PC-9 (cell line): Measurements from ENCODE around the gene CIRBP. TPM values are rescaled to one million over a fixed set of nuclear protein-coding genes. Genes with fewer than 3 reads are reported as not detected.

Source experiments
- BruUV-seq: library from RNA; stranded (reverse); fragments of 400-500 nt; replicated peaks from 2 replicates; lab custom pipeline; 2021; lab: Mats Ljungman, UMichigan
- CTCF ChIA-PET: fragments of 300-600 bp; sonication (Branson Sonifier 250); formaldehyde crosslinking; loops from one replicate; lab custom pipeline; 2022; ENCODE audit warnings: antibody characterized with exemption; lab: Charles Lee
- POLR2A ChIA-PET: fragments of 300-600 bp; sonication (Branson Sonifier 250); formaldehyde crosslinking; loops from one replicate; lab custom pipeline; 2022; ENCODE audit warnings: antibody characterized with exemption; ENCODE audit not compliant: unreplicated experiment; lab: Charles Lee
- DNase-seq, 2 experiments: peaks; one replicate each; pipeline versions ENCODE4 v3.0.0 to v3.0.0-alpha.2; 2015 to 2022; ENCODE audit warnings: mixed read lengths in 1 of 2
- H2AFZ ChIP-seq: fragments of 200-600 bp; sonication (generic); 2 replicates; pipeline ENCODE4 v1.8.1; 2017; ENCODE audit warnings: antibody characterized with exemption
- H3F3A ChIP-seq: fragments of 200-600 bp; sonication (generic); 2 replicates; pipeline ENCODE4 v1.8.1; 2017; ENCODE audit warnings: antibody characterized with exemption, mild to moderate bottlenecking, low read depth; ENCODE audit not compliant: insufficient read depth
- H3K27ac ChIP-seq: fragments of 200-600 bp; sonication (generic); 2 replicates; pipeline ENCODE4 v1.6.1; 2016; ENCODE audit warnings: mixed run types
- H3K27me3 ChIP-seq: fragments of 200-600 bp; sonication (generic); 2 replicates; pipeline ENCODE4 v1.6.1; 2016; ENCODE audit warnings: low read depth, mixed run types; ENCODE audit not compliant: insufficient read depth
- H3K36me3 ChIP-seq: fragments of 200-600 bp; sonication (generic); 2 replicates; pipeline ENCODE4 v1.6.1; 2016; ENCODE audit warnings: low read depth, mixed run types
- H3K4me1 ChIP-seq: fragments of 200-600 bp; sonication (generic); replicated peaks from 2 replicates; pipeline ENCODE4 v1.6.1; 2016; ENCODE audit warnings: mixed run types; ENCODE audit not compliant: insufficient read depth
- H3K4me2 ChIP-seq: fragments of 200-600 bp; sonication (generic); 2 replicates; pipeline ENCODE4 v1.6.1; 2017; ENCODE audit warnings: mixed run types
- H3K4me3 ChIP-seq: fragments of 200-600 bp; sonication (generic); 2 replicates; pipeline ENCODE4 v1.6.1; 2016; ENCODE audit warnings: mixed run types
- H3K79me2 ChIP-seq: fragments of 200-600 bp; sonication (generic); 2 replicates; pipeline ENCODE4 v1.6.1; 2017; ENCODE audit warnings: low read depth, mixed run types
- H3K9me2 ChIP-seq: fragments of 200-600 bp; sonication (generic); 2 replicates; pipeline ENCODE4 v1.8.1; 2017; ENCODE audit warnings: mild to moderate bottlenecking; ENCODE audit not compliant: insufficient read depth
- H3K9me3 ChIP-seq: fragments of 200-600 bp; sonication (generic); 2 replicates; pipeline ENCODE4 v1.8.1; 2016; ENCODE audit warnings: low read depth; ENCODE audit not compliant: insufficient read depth
- H4K20me1 ChIP-seq: fragments of 200-600 bp; sonication (generic); 2 replicates; pipeline ENCODE4 v1.8.1; 2017; ENCODE audit not compliant: insufficient read depth
- EZH2 ChIP-seq: fragments of 200-600 bp; sonication (generic); IDR thresholded peaks from 2 replicates; pipeline ENCODE4 v1.8.0; 2017; ENCODE audit warnings: antibody characterized with exemption, low read depth
- intact Hi-C: fragments of 100-400 bp; cut with micrococcal nuclease; formaldehyde crosslinking; loops from one replicate; pipeline ENCODE4 v1.10.0; 2022; ENCODE audit not compliant: unreplicated experiment
- total RNA-seq: library from RNA; stranded (reverse); gene quantifications from 2 replicates; pipeline ENCODE4 v1.2.3, GENCODE V29; 2021
- TF ChIP-seq, protein P1 (sequence below): fragments of 200-600 bp; sonication (generic); conservative IDR thresholded peaks from 2 replicates; pipeline ENCODE4 v1.6.1; 2017; ENCODE audit warnings: mixed run types, antibody characterized with exemption, mild to moderate bottlenecking, moderate library complexity

Gene CIRBP
- total RNA-seq, 1 experiment from 2014 or later = 86.9 TPM

DNA sequence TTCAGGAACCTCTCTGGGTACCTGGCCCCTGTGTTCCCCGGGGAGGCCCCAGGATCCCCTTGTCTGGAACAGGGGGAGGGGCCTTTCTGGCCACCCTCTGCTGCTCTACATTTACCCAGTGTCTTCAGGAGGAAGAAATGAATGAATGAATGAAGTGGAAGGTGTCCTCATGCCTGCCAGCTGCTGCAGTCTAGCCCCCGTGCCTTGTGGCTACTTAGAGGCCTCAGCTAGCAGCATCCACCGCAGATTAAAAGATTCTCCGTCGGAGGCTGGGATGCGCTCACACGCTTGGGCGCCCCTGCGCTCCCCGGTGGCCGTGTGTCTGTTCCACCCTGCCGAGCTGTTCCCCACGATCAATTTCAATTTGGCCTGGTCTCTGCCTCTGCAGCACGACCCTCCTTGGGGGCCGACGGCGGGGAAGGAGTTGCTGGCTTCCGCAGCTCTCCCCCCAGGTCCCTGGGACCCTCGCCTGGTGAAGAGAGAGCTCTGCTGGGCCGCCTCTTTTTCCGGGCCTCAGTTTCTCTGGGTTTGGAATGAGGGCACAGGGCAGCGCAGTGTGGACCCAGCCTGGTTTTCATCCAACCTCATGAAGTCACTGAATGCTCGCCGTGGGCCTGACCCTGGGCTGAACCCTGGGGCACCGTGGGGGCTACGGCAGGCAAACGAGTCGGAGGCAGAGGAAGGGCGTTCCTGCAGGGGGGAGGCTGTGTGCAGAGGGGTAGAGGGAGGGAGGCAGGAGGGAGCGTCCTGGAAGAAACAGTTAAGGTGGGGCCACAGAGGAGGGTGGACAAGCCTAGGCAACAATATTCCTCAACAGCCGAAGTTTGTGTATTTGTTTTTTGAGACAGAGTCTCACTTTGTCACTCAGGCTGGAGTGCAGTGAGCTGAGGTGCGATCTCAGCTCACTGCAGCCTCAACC lies 44.8 kb downstream of the CIRBP start:
- H3K27ac ChIP-seq = no peak overlapping the region
- ChIA-PET POLR2A (no interaction called here), CTCF (no interaction called here)
- H3K4me1 ChIP-seq = peaks cover 9% of the 10 kb centered on the region
- H2AFZ ChIP-seq = no peak overlapping the region
- no TSS peak for BruUV-seq
- H3K27me3 ChIP-seq = peaks cover 7% of the 10 kb centered on the region
- H3K9me2 ChIP-seq = no peaks in the 10 kb centered on the region
- peak overlapping the region; percentile 51; the same call in 1 of the 2 replicates for H3K4me2 ChIP-seq
- intact Hi-C loops = no loop called here
- TF ChIP-seq, protein P1, sequence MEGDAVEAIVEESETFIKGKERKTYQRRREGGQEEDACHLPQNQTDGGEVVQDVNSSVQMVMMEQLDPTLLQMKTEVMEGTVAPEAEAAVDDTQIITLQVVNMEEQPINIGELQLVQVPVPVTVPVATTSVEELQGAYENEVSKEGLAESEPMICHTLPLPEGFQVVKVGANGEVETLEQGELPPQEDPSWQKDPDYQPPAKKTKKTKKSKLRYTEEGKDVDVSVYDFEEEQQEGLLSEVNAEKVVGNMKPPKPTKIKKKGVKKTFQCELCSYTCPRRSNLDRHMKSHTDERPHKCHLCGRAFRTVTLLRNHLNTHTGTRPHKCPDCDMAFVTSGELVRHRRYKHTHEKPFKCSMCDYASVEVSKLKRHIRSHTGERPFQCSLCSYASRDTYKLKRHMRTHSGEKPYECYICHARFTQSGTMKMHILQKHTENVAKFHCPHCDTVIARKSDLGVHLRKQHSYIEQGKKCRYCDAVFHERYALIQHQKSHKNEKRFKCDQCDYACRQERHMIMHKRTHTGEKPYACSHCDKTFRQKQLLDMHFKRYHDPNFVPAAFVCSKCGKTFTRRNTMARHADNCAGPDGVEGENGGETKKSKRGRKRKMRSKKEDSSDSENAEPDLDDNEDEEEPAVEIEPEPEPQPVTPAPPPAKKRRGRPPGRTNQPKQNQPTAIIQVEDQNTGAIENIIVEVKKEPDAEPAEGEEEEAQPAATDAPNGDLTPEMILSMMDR = no peak
- TF ChIP-seq EZH2 = no peak
- H3K9me3 ChIP-seq = no peaks in the 10 kb centered on the region
- 0 out of 2 replicates have a peak, but pooled peaks cover 2% of the 10 kb centered on the region for H3F3A ChIP-seq
- H4K20me1 ChIP-seq = no peaks in the 10 kb centered on the region
- H3K79me2 ChIP-seq = no peaks in the 10 kb centered on the region
- H3K36me3 ChIP-seq = no peaks in the 10 kb centered on the region
- H3K4me3 ChIP-seq = no peak overlapping the region
- no peak for DNase-seq

DNA sequence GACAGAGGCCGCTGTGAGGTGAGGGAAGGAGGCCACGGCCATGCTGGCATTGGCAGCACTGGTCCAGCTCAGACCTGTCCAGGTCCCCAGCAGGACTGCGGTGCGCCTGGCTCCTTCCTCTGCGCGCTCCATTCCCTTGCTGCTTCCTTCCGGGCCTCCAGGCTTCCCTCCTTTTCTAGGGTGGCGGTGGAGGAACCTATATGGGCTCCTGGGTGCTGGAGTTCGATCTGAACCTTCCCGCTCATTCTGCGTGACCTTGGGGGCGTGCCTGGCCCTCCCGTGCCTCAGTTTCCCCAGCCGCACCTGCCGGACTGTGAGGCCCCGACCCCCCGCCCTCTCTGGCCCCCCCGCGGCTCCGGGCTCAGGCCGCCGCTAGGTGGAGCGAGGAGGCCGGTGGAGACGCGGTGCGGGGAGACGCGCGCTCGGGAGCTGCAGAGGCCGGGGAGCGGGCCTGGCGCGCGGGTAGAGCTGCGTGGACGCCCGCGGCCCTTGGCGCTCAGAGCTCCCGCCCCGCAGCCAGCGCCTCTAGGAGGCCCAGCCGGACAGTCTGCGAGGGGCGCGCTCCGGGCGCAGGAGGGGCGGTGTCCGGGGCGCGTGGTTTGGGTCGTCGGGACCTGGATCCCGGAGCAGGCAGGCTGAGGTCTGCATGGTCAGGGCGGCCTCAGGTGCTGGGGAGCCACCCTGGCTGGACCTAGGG lies 46.5 kb downstream of the CIRBP start:
- no peaks in the 10 kb centered on the region for H4K20me1 ChIP-seq
- no peak overlapping the region for H3K27ac ChIP-seq
- no peaks in the 10 kb centered on the region for H3K36me3 ChIP-seq
- H3K4me2 ChIP-seq = peak overlapping the region; percentile 53; the same call in 1 of the 2 replicates
- peak in 1 of 2 experiments; percentile 48 for DNase-seq
- H3K27me3 ChIP-seq = peaks cover 7% of the 10 kb centered on the region
- no peaks in the 10 kb centered on the region for H3K79me2 ChIP-seq
- no peak overlapping the region for H2AFZ ChIP-seq
- H3F3A ChIP-seq = peaks cover 11% of the 10 kb centered on the region; the same call in 1 of the 2 replicates
- peaks cover 13% of the 10 kb centered on the region for H3K4me1 ChIP-seq
- no peaks in the 10 kb centered on the region for H3K9me2 ChIP-seq
- ChIA-PET POLR2A (interaction anchor here (0.6 kb wide), 1 partner anchor 175 kb away, joined by 4 read pairs; no protein-coding TSS in a partner anchor), CTCF (no interaction called here)
- no peak overlapping the region for H3K4me3 ChIP-seq
- intact Hi-C loops = no loop called here
- no peak for TF ChIP-seq EZH2
- TF ChIP-seq, protein P1 = peak; percentile 56; the same call in 1 of the 2 replicates
- no peaks in the 10 kb centered on the region for H3K9me3 ChIP-seq
- BruUV-seq = no TSS peak

DNA sequence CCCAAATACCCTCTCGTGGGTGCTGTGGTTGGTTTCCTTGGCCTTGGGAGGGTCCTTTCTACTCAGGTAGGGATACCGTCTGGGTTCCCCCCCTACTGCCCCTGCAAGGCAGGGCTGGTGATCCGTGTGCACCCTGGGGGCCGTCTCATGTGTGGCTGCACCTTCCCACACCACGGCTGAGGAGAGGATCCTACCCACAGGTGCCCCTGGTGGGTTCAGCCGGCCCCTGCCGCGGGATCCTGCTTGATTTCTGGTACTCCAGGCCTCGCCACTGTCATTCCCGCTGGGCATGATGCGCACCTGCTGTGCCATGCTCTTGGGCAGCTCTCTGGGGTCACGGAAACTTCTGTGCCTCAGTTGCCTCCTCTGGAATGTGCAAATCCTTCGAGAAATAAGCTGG lies 47.3 kb downstream of the CIRBP start:
- Histone ChIP-seq H3K9me2 (no peaks in the 10 kb centered on the region), H3F3A (peaks cover 9% of the 10 kb centered on the region; the same call in 1 of the 2 replicates), H4K20me1 (no peaks in the 10 kb centered on the region), H3K4me1 (peaks cover 17% of the 10 kb centered on the region), H3K4me2 (no peak overlapping the region), H3K4me3 (no peak overlapping the region), H2AFZ (no peak overlapping the region), H3K27me3 (peaks cover 7% of the 10 kb centered on the region), H3K36me3 (no peaks in the 10 kb centered on the region), H3K79me2 (no peaks in the 10 kb centered on the region), H3K27ac (no peak overlapping the region), H3K9me3 (no peaks in the 10 kb centered on the region)
- no peak for DNase-seq
- intact Hi-C loops = no loop called here
- ChIA-PET CTCF (interaction anchor here (0.7 kb wide), 1 partner anchor 45 kb away, joined by 3 read pairs; no protein-coding TSS in a partner anchor), POLR2A (no interaction called here)
- no TSS peak for BruUV-seq
- TF ChIP-seq, protein P1 = no peak
- no peak for TF ChIP-seq EZH2
